Measurements from ENCODE around the gene IQGAP1. TPM values are rescaled to one million over a fixed set of nuclear protein-coding genes. Genes with fewer than 3 reads are reported as not detected.

The IQGAP1 gene
- total RNA-seq, 2 experiments from 2014 or later = 217 to 221 TPM

GRCh38 chr15:90382320-90382719 is 5.7 kb upstream of the IQGAP1 start:
- Mint-ChIP-seq H3K4me1 (peaks cover 19% of the 10 kb centered on the region), H3K27ac (no peak overlapping the region), H3K4me3 (no peak overlapping the region), H3K9me3 (ENCODE audit: low read depth) (peaks cover 13% of the 10 kb centered on the region), H3K36me3 (peaks cover 32% of the 10 kb centered on the region), H3K27me3 (no peaks in the 10 kb centered on the region)
- ATAC-seq = no peak
- CTCF ChIA-PET = interaction anchor here (0.8 to 2.0 kb wide), 4 partner anchors 18 to 89 kb away, joined by 3 to 6 read pairs (median 5); no protein-coding TSS in a partner anchor
- no peak for DNase-seq

- Mint-ChIP-seq H3K4me1 (peaks cover 39% of the 10 kb centered on the region), H3K36me3 (peaks cover 21% of the 10 kb centered on the region), H3K27me3 (no peaks in the 10 kb centered on the region), H3K4me3 (peak overlapping the region; percentile 43), H3K27ac (no peak overlapping the region), H3K9me3 (ENCODE audit: low read depth) (peaks cover under 1% of the 10 kb centered on the region)
- CTCF ChIA-PET = interaction anchor here (0.7 to 6.2 kb wide), 2 partner anchors 25 to 160 kb away, joined by 3 to 54 read pairs; no protein-coding TSS in a partner anchor
- DNase-seq = no peak
- no peak for ATAC-seq
Measured at GRCh38 chr15:90386221-90386620, 1.8 kb upstream of the IQGAP1 start.

- Mint-ChIP-seq H3K27me3 (no peaks in the 10 kb centered on the region), H3K9me3 (ENCODE audit: low read depth) (no peaks in the 10 kb centered on the region), H3K36me3 (peaks cover 38% of the 10 kb centered on the region), H3K4me3 (peak overlapping the region; percentile 95), H3K4me1 (peaks cover 50% of the 10 kb centered on the region), H3K27ac (peak overlapping the region; percentile 94)
- CTCF ChIA-PET = interaction anchor here (0.6 to 6.2 kb wide), 14 partner anchors 10 to 497 kb away, joined by 3 to 54 read pairs (median 5); no protein-coding TSS in a partner anchor
- DNase-seq = peak; percentile 82
- ATAC-seq = peak; percentile 59
Measured at GRCh38 chr15:90388462-90389380, 679 bp downstream of the IQGAP1 start.

DNA sequence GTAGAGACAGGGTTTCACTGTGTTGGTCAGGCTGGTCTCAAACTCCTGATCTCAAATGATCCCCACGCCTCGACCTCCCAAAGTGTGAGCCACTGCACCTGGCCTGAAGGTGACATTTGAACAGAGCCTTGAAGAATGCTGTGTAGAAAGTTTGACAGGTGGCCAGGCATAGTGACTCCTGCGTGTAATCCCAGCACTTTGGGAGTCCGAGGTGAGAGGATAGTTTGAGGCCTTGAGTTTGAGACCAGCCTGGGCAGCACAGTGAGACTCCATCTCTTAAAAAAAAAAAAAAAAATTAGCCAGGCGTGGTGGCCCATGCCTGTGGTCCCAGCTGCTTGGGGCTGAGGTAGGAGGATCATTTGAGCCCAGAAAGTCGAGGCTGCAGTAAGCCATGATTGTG is 1.5 kb downstream of the IQGAP1 start:
- ATAC-seq = no peak
- CTCF ChIA-PET = interaction anchor here (0.6 to 6.2 kb wide), 6 partner anchors 13 to 481 kb away, joined by 3 to 54 read pairs (median 10); no protein-coding TSS in a partner anchor
- Mint-ChIP-seq H3K4me3 (peak overlapping the region; percentile 95), H3K27ac (peak overlapping the region; percentile 94), H3K4me1 (peaks cover 56% of the 10 kb centered on the region), H3K36me3 (peaks cover 43% of the 10 kb centered on the region), H3K9me3 (ENCODE audit: low read depth) (no peaks in the 10 kb centered on the region), H3K27me3 (no peaks in the 10 kb centered on the region)
- no peak for DNase-seq

DNA sequence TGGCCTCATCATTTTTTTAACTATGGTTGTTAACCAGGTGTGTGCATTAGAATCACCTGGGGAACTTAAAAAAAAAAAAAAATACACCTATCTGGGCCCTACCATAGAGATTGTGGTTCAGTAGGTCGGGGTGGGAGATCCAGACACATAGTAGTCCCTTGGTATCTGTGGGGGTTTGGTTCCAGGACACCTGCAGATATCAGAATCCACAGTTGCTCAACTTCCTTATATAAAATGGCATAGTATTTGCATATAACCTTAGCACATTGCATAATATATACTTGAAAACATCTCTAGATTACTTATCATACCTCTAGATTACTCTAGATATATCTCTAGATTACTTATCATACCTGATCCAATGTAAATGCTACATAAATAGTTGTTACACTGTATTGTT is 5.0 kb downstream of the IQGAP1 start:
- peaks cover 66% of the 10 kb centered on the region for H3K4me1 Mint-ChIP-seq
- H3K36me3 Mint-ChIP-seq = peaks cover 59% of the 10 kb centered on the region
- H3K27ac Mint-ChIP-seq = no peak overlapping the region
- CTCF ChIA-PET = interaction anchor here (3.3 kb wide), 1 partner anchor 89 kb away, joined by 9 read pairs; no protein-coding TSS in a partner anchor
- ATAC-seq (no peak), DNase-seq (no peak)
- H3K4me3 Mint-ChIP-seq = no peak overlapping the region
- no peaks in the 10 kb centered on the region for H3K27me3 Mint-ChIP-seq
- H3K9me3 Mint-ChIP-seq (ENCODE audit: low read depth) = no peaks in the 10 kb centered on the region

GRCh38 chr15:90394074-90394473 is 6.0 kb downstream of the IQGAP1 start:
- ATAC-seq = no peak
- no peak for DNase-seq
- no peak overlapping the region for H3K27ac Mint-ChIP-seq
- H3K36me3 Mint-ChIP-seq = peaks cover 59% of the 10 kb centered on the region
- CTCF ChIA-PET = interaction anchor here (1.3 to 3.3 kb wide), 2 partner anchors 74 to 87 kb away, joined by 4 to 9 read pairs; no protein-coding TSS in a partner anchor
- H3K4me3 Mint-ChIP-seq = no peak overlapping the region
- no peaks in the 10 kb centered on the region for H3K27me3 Mint-ChIP-seq
- H3K9me3 Mint-ChIP-seq (ENCODE audit: low read depth) = no peaks in the 10 kb centered on the region
- peaks cover 66% of the 10 kb centered on the region for H3K4me1 Mint-ChIP-seq

DNA sequence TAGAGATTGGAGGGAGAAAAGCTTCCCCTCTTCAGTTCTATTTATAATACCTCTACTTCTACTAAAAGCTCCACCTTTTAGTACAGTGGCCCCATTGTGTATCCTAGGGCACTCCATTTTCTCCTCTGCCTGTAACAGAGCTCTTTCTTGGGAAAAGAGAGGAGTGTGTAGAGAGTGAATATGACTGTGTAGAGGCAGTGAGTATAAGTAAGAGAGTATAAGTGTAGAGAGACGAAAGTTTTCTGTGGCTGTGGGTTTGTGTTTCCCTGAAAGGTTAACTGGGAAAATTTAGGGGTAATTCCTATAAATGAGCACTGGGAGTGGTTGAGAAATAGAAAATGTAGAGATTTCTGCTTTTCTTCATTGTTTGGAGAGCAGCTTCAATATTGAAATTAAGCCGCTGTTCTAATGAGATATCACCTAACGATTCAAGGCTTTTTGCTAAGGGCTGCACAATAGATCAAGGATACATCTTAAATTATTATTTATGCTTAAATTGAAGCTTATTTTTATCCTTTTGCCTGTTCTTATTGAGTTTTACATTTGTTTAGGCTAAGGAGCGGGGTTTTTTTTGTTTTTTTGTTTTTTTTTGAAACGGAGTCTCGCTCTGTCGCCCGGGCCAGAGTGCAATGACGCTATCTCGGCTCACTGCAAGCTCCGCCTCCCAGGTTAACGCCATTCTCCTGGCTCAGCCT is 6.9 kb downstream of the IQGAP1 start:
- CTCF ChIA-PET = interaction anchor here (0.5 to 3.3 kb wide), 7 partner anchors 17 to 101 kb away, joined by 3 to 9 read pairs (median 3); no protein-coding TSS in a partner anchor

DNA sequence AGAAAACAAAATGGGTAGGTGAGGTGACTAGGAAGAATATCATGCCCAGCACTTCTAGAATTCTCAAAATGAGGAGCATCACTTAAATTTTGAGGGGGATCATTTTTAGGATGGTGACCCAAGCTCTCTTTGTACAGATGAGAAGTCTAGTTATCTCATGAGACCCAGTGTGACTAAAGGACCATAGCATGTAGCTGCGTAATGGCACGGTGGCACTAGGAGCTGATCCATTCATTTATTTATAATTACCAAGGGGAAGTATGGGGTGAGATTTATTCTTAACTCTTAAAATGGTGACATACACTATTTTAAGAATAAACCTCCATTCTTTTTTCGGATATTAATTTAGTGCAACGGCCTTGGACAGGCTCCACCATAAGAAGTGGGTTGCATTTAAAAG is 8.3 kb downstream of the IQGAP1 start:
- H3K27me3 Mint-ChIP-seq = no peaks in the 10 kb centered on the region
- peaks cover 67% of the 10 kb centered on the region for H3K4me1 Mint-ChIP-seq
- no peak for ATAC-seq
- no peak overlapping the region for H3K4me3 Mint-ChIP-seq
- H3K36me3 Mint-ChIP-seq = peaks cover 47% of the 10 kb centered on the region
- CTCF ChIA-PET = interaction anchor here (1.0 to 1.5 kb wide), 4 partner anchors 17 to 37 kb away, joined by 3 to 7 read pairs (median 4); no protein-coding TSS in a partner anchor
- no peak for DNase-seq
- no peak overlapping the region for H3K27ac Mint-ChIP-seq
- no peaks in the 10 kb centered on the region for H3K9me3 Mint-ChIP-seq (ENCODE audit: low read depth)

More for the DNA sequence above, 6.9 kb downstream of the IQGAP1 start:
- Mint-ChIP-seq H3K36me3 (peaks cover 57% of the 10 kb centered on the region), H3K4me1 (peaks cover 67% of the 10 kb centered on the region), H3K4me3 (no peak overlapping the region), H3K9me3 (ENCODE audit: low read depth) (no peaks in the 10 kb centered on the region), H3K27ac (no peak overlapping the region), H3K27me3 (no peaks in the 10 kb centered on the region)
- ATAC-seq (no peak), DNase-seq (no peak)

- peak; percentile 40 for ATAC-seq
- CTCF ChIA-PET = interaction anchor here (1.0 to 3.6 kb wide), 10 partner anchors 8 to 96 kb away, joined by 3 to 16 read pairs (median 4); partner anchors contain the start of gene IQGAP1
- Mint-ChIP-seq H3K27me3 (no peaks in the 10 kb centered on the region), H3K27ac (peak overlapping the region; percentile 94), H3K9me3 (ENCODE audit: low read depth) (no peaks in the 10 kb centered on the region), H3K4me3 (peak overlapping the region; percentile 58), H3K4me1 (peaks cover 68% of the 10 kb centered on the region), H3K36me3 (peaks cover 41% of the 10 kb centered on the region)
- DNase-seq = no peak
Measured at GRCh38 chr15:90400005-90400758, 12.1 kb downstream of the IQGAP1 start.

- peaks cover 40% of the 10 kb centered on the region for H3K36me3 Mint-ChIP-seq
- DNase-seq (peak; percentile 86), ATAC-seq (peak; percentile 97)
- H3K4me1 Mint-ChIP-seq = peaks cover 67% of the 10 kb centered on the region
- H3K27ac Mint-ChIP-seq = peak overlapping the region; percentile 94
- no peaks in the 10 kb centered on the region for H3K27me3 Mint-ChIP-seq
- H3K4me3 Mint-ChIP-seq = peak overlapping the region; percentile 58
- no peaks in the 10 kb centered on the region for H3K9me3 Mint-ChIP-seq (ENCODE audit: low read depth)
- CTCF ChIA-PET = interaction anchor here (1.0 to 3.6 kb wide), 8 partner anchors 13 to 97 kb away, joined by 3 to 16 read pairs (median 4); partner anchors contain the start of gene IQGAP1
Measured at GRCh38 chr15:90400759-90401314, 12.8 kb downstream of the IQGAP1 start.

- DNase-seq = no peak
- Mint-ChIP-seq H3K27ac (peak overlapping the region; percentile 94), H3K36me3 (peaks cover 39% of the 10 kb centered on the region), H3K4me3 (peak overlapping the region; percentile 58), H3K9me3 (ENCODE audit: low read depth) (no peaks in the 10 kb centered on the region), H3K27me3 (no peaks in the 10 kb centered on the region), H3K4me1 (peaks cover 67% of the 10 kb centered on the region)
- ATAC-seq = no peak
- CTCF ChIA-PET = interaction anchor here (1.2 to 1.8 kb wide), 5 partner anchors 13 to 81 kb away, joined by 3 to 6 read pairs (median 5); partner anchors contain the start of gene IQGAP1
Measured at GRCh38 chr15:90401495-90401894, 13.5 kb downstream of the IQGAP1 start.

DNA sequence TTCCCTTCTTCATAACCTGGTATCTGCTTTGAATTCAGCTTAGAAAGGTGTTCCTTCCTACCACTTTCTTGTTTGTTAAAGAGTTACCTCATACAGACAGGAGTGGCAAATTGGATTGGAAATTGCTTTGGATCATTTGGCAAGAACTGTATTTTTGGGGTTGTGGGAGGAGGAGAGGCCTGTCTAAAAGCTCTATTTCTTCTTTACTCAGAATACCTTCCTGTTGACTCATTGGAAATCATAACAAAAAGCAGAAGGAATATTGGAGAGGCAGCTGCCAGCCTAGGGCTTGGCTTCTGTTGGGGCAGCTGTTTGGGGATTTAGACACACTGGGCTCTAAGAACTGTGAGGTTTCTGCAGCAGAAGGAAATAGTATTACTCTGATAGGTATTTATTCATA is 14.2 kb downstream of the IQGAP1 start:
- no peak overlapping the region for H3K4me3 Mint-ChIP-seq
- no peaks in the 10 kb centered on the region for H3K27me3 Mint-ChIP-seq
- peaks cover 72% of the 10 kb centered on the region for H3K4me1 Mint-ChIP-seq
- CTCF ChIA-PET = interaction anchor here (1.2 to 1.8 kb wide), 4 partner anchors 14 to 82 kb away, joined by 3 to 6 read pairs (median 6); partner anchors contain the start of gene IQGAP1
- peaks cover 43% of the 10 kb centered on the region for H3K36me3 Mint-ChIP-seq
- DNase-seq (no peak), ATAC-seq (no peak)
- H3K27ac Mint-ChIP-seq = peak overlapping the region; percentile 94
- no peaks in the 10 kb centered on the region for H3K9me3 Mint-ChIP-seq (ENCODE audit: low read depth)
